Stimulated activated CD8-positive, alpha-beta memory T cell treated with anti-CD3 and anti-CD28 coated beads, Interleukin-15, amount 100 ng/mL, for 4 hours (primary cell): ENCODE data around the gene DNAAF9.

Experiments used
- DNase-seq, 2 donors: peaks; one replicate each; pipeline ENCODE4 v3.0.0-alpha.2; 2020; ENCODE audit warnings: low read depth in 2 of 2

Gene DNAAF9

GRCh38 chr20:3410464-3410863, 3.0 kb upstream of the DNAAF9 start:
- DNase-seq = no peak

GRCh38 chr20:3409417-3409816, 1.9 kb upstream of the DNAAF9 start:
- no peak for DNase-seq

GRCh38 chr20:3407771-3408637, 535 bp upstream of the DNAAF9 start:
- DNase-seq = peak; percentile 24 to 50

DNA sequence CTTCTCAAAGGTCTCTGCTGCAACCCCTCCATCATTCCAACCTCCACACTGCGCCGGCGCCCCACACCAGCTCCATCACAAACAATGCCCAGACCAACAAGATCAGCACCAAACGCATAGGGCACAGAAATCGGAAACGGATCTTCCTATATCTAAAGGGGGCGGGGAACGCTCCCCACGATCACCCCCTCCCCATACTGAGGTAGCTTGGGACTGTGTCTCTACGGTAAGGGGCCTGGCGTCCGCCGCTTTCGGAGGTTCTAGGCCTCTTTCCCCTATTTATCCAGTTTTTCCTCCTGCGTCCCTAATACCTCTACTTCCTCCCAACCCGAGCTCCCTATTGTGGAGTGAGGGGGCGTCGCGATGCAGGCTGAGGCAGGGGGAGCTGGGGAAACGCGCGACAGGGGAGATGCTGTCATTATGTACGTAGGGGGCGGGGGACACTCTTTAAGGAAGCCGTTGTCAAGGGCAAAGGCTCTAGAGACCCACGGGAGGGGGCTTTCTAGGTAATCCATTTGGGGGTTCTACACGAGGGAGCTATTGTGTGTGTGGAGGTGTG, 909 bp downstream of the DNAAF9 start:
- DNase-seq = no peak

GRCh38 chr20:3405696-3406358, 1.6 kb downstream of the DNAAF9 start:
- no peak for DNase-seq

- no peak for DNase-seq
Measured at GRCh38 chr20:3405139-3405538, 2.3 kb downstream of the DNAAF9 start.

DNA sequence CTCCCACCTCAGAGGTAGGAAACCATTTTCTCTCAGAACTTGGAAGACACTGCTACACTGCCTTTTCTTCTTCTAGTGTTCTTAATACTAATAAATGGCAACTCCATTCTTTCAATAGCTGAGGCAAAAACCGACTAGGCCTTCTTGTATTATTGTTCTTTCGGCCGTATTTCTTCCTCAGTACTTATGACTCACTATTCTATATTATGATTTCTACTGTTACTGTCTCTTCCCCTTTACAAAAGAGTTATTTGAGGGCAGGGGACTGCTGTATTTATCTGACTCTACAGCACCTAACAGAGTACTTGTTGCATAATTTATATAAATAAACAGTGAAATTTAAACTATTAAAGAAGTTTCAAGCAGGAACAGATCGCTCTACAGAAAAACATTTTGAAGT, 3.1 kb downstream of the DNAAF9 start:
- no peak for DNase-seq

DNA sequence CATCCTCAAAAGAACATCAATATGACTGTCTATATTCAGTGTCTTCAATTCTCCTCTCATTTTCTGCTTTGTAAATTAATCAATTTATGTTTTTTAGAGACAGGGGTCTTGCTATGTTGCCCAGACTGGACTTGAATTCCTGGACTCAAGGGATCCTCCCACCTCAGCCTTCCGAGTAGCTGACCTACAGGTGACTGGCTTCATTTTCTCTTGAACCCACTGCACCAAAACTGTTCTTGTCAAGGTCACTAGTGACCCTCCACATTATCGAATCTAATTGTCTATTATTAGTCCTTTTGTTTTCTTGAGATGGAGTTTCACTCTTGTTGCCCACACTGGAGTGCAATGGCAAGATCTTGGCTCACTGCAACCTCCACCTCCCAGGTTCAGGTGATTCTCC, 3.7 kb downstream of the DNAAF9 start:
- no peak for DNase-seq

DNA sequence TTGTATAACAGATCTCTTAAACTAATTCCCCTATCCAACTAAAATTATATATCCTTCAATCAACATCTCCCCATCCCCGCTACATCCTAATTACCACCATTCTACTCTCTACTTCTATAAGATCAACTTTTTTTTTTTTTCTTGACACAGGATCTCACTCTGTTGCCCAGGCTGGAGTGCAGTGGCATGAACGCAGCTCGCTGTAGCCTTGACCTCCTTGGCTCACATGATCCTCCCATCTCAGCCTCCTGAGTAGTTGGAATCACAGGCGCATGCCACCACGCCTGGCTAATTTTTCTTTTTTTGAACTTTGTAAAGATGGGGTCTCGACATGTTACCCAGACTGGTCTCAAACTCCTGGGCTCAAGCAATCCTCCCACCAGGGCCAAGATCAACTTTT, 5.0 kb downstream of the DNAAF9 start:
- no peak for DNase-seq

- no peak for DNase-seq
Measured at GRCh38 chr20:3400260-3401155, 7.0 kb downstream of the DNAAF9 start.

DNA sequence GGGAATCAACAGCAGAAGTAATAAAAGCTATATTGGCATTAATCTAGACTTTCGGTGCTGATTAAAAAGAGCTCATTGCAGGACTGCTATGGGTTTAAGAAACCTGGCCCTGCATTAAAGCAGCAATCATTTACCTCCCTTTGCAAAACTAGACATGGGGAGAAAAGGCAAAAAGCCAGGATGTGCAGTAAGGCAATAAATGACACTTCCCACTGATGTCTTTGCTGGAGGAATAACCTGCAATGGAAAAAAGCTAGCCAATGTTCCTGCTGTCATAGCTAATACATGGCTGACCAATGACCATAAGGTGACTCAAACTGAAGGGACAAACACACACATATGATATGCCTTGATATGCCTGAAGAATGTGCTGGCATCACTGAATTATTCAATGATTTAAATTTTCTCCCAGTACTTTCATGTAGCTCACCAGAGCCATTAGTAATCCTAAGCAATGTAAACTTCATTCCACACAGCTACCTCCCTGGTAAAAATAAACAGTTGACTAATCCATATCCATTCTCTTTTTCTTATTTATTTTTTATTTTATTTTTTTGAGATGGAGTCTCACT, 8.7 kb downstream of the DNAAF9 start:
- no peak for DNase-seq

- no peak for DNase-seq
Measured at GRCh38 chr20:3396492-3396891, 11.0 kb downstream of the DNAAF9 start.

GRCh38 chr20:3392756-3393155, 14.7 kb downstream of the DNAAF9 start:
- DNase-seq = no peak

- DNase-seq = no peak
Measured at GRCh38 chr20:3390759-3391425, 16.6 kb downstream of the DNAAF9 start.

GRCh38 chr20:3383878-3384495, 23.5 kb downstream of the DNAAF9 start:
- DNase-seq = no peak

GRCh38 chr20:3382836-3383235, 24.6 kb downstream of the DNAAF9 start:
- no peak for DNase-seq

- DNase-seq = no peak
Measured at GRCh38 chr20:3380228-3381070, 27.0 kb downstream of the DNAAF9 start.

GRCh38 chr20:3378138-3378537, 29.3 kb downstream of the DNAAF9 start:
- DNase-seq = no peak

DNA sequence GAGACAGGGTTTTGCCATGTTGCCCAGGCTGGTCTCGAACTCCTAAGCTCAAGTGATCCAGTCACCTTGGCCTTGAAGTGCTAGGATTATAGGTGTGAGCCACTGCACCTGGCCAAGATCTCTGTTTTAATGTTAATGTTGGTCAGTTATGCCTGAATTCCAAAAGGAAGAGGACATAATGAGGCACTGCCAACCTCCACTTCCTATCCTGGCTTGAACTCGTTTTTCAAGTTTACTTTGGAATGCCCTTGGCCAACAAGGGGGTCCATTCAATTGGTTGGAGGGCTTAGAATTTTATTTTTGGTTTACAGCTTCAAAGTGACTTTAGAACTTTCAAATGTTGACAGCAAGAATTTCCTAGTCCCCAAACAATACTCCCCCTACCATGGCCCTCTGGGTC, 29.8 kb downstream of the DNAAF9 start:
- no peak for DNase-seq

- DNase-seq = no peak
Measured at GRCh38 chr20:3374296-3374695, 33.2 kb downstream of the DNAAF9 start.
